Upper lobe of left lung (tissue), 6 donors: Measurements from ENCODE around the gene AFF3. TPM values are rescaled to one million over a fixed set of nuclear protein-coding genes. Genes with fewer than 3 reads are reported as not detected.

Experiments
- ATAC-seq, 2 donors: fragments of 200-7000 bp; cut with Tn5 transposase; one replicate each; pipeline ENCODE4 v1.9.1; 2022; ENCODE audit warnings: mild to moderate bottlenecking in 2 of 2, moderate library complexity in 2 of 2; ENCODE audit not compliant: low FRiP score in 2 of 2
- DNase-seq, 2 donors: peaks; one replicate each; pipeline ENCODE4 v3.0.0-alpha.2; 2019 to 2020
- H3K27ac ChIP-seq, 4 donors: fragments of 200-600 bp; sonication (generic); one replicate each; pipeline ENCODE4 v1.5.1; 2016 to 2019
- H3K27me3 ChIP-seq, 4 donors: fragments of 200-600 bp; sonication (generic); one replicate each; pipeline ENCODE4 v1.5.1; 2017 to 2019
- H3K36me3 ChIP-seq, 4 donors: fragments of 200-600 bp; sonication (generic); one replicate each; pipeline ENCODE4 v1.5.1; 2016 to 2019
- H3K4me1 ChIP-seq, 4 donors: fragments of 200-600 bp; sonication (generic); one replicate each; pipeline ENCODE4 v1.5.1; 2018 to 2019
- H3K4me3 ChIP-seq, 4 donors: fragments of 200-600 bp; sonication (generic); one replicate each; pipeline ENCODE4 v1.5.1; 2017 to 2019; ENCODE audit warnings: mild to moderate bottlenecking in 2 of 4, moderate library complexity in 1 of 4
- H3K9me3 ChIP-seq, 4 donors: fragments of 200-600 bp; sonication (generic); one replicate each; pipeline ENCODE4 v1.5.1; 2018 to 2019
- EP300 ChIP-seq, 4 donors: sonication (generic); formaldehyde crosslinking; IDR thresholded peaks; one replicate each; pipeline ENCODE4 v1.5.1; 2017; ENCODE audit warnings: antibody characterized with exemption in 4 of 4, control low read depth in 2 of 4
- POLR2A ChIP-seq, 4 donors: fragments of 450-650 bp; IDR thresholded peaks; one replicate each; pipeline ENCODE4 v1.5.1; 2016 to 2017; ENCODE audit warnings: antibody characterized with exemption in 4 of 4, mild to moderate bottlenecking in 2 of 4
- POLR2AphosphoS5 ChIP-seq, 2 donors: sonication (generic); formaldehyde crosslinking; IDR thresholded peaks; one replicate each; pipeline ENCODE4 v1.5.1; 2017; ENCODE audit warnings: antibody characterized with exemption in 2 of 2
- WGBS, 2 donors: methylation state at CpG; one replicate each; pipeline ENCODE4 v1.1.5; 2017 to 2018; 5-methylcytosine and 5-hydroxymethylcytosine counted together
- total RNA-seq, 6 donors: library from RNA; depleted of rRNA in 4 of 6; stranded (reverse); fragments of >200 nt in 4 of 6; gene quantifications; one replicate each; pipeline versions ENCODE4 v1.1.0 to v1.2.1, GENCODE V29; 2016 to 2021
- TF ChIP-seq, protein P1 (sequence below), 6 experiments: fragments of 450-650 bp in 4 of 6; fragments of 200-600 bp in 2 of 6; sonication (generic) in 2 of 6; IDR thresholded peaks; one replicate each; pipeline ENCODE4 v1.5.1; 2016 to 2019; ENCODE audit warnings: antibody characterized with exemption in 6 of 6
- donor health status: DM: no; HTN: no; CAD: no; lungs with moderate emphysema.
- donor health status: DM: no; HTN: yes; CAD: no; lungs with severe emphysema.

The AFF3 gene
- total RNA-seq, 6 donors from 2014 or later, result 21.0 to 195 (median 47.9) TPM

DNA sequence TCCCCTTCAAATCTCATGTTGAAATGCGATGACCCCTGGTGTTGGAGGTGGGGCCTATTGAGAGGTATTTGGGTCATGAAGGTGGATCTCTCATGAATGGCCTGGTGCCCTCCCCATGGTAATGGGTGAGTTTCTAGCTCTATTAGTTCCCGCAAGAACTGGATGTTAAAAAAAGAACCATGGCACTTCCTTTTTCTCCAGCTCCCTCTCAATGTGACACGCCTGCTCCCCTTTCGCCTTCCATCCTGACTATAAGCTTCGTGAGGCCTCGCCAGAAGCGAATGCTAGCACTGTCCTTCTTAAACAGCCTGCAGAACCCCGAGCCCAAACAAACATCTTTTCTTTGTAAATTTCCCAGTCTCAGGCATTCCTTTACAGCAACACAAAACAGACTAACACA, 349.4 kb downstream of the AFF3 start:
- Histone ChIP-seq H3K27ac (no peak overlapping the region), H3K4me1 (no peaks in the 10 kb centered on the region), H3K27me3 (no peaks in the 10 kb centered on the region), H3K4me3 (no peak overlapping the region), H3K9me3 (peaks cover 0 to 3% (median 0%) of the 10 kb centered on the region in 4 donors), H3K36me3 (no peaks in the 10 kb centered on the region)
- ATAC-seq (no peak), DNase-seq (no peak)
- no peak for TF ChIP-seq POLR2AphosphoS5 (IDR thresholded peaks at IDR 0.05)
- TF ChIP-seq EP300 (IDR thresholded peaks at IDR 0.05), result no peak
- TF ChIP-seq POLR2A (IDR thresholded peaks at IDR 0.05), result no peak
- TF ChIP-seq, protein P1, sequence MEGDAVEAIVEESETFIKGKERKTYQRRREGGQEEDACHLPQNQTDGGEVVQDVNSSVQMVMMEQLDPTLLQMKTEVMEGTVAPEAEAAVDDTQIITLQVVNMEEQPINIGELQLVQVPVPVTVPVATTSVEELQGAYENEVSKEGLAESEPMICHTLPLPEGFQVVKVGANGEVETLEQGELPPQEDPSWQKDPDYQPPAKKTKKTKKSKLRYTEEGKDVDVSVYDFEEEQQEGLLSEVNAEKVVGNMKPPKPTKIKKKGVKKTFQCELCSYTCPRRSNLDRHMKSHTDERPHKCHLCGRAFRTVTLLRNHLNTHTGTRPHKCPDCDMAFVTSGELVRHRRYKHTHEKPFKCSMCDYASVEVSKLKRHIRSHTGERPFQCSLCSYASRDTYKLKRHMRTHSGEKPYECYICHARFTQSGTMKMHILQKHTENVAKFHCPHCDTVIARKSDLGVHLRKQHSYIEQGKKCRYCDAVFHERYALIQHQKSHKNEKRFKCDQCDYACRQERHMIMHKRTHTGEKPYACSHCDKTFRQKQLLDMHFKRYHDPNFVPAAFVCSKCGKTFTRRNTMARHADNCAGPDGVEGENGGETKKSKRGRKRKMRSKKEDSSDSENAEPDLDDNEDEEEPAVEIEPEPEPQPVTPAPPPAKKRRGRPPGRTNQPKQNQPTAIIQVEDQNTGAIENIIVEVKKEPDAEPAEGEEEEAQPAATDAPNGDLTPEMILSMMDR (IDR thresholded peaks at IDR 0.05), result no peak
- WGBS, 2 donors, result 89 to 90% methylated on average over 8 of the region's 8 CpGs

GRCh38 chr2:99789849-99790248, 352.5 kb downstream of the AFF3 start:
- DNase-seq, result no peak
- Histone ChIP-seq H3K4me3 (no peak overlapping the region), H3K36me3 (no peaks in the 10 kb centered on the region), H3K9me3 (no peaks in the 10 kb centered on the region), H3K27me3 (no peaks in the 10 kb centered on the region), H3K27ac (no peak overlapping the region), H3K4me1 (peaks cover 0 to 5% (median 0%) of the 10 kb centered on the region in 4 donors)
- WGBS, 2 donors, result 50 to 73% methylated on average over 1 of the region's 1 CpG
- TF ChIP-seq EP300 (IDR thresholded peaks at IDR 0.05), result no peak
- TF ChIP-seq POLR2A (IDR thresholded peaks at IDR 0.05), result no peak
- TF ChIP-seq, protein P1 (IDR thresholded peaks at IDR 0.05), result no peak
- TF ChIP-seq POLR2AphosphoS5 (IDR thresholded peaks at IDR 0.05), result no peak
- ATAC-seq, result no peak

GRCh38 chr2:99787769-99788382, 354.5 kb downstream of the AFF3 start:
- 88 to 94% methylated on average over 5 of the region's 5 CpGs for WGBS, 2 donors
- DNase-seq, result no peak

GRCh38 chr2:99786636-99787390, 355.6 kb downstream of the AFF3 start:
- WGBS, 2 donors, result 88 to 90% methylated on average over 13 to 14 of the region's 14 CpGs
- DNase-seq, result no peak
- Histone ChIP-seq H3K9me3 (no peaks in the 10 kb centered on the region), H3K27me3 (no peaks in the 10 kb centered on the region), H3K4me1 (peaks cover 0 to 5% (median 0%) of the 10 kb centered on the region in 4 donors), H3K27ac (no peak overlapping the region), H3K4me3 (no peak overlapping the region), H3K36me3 (no peaks in the 10 kb centered on the region)
- no peak for ATAC-seq
- TF ChIP-seq EP300 (IDR thresholded peaks at IDR 0.05) (no peak), POLR2AphosphoS5 (IDR thresholded peaks at IDR 0.05) (no peak)

More at GRCh38 chr2:99787769-99788382, 354.5 kb downstream of the AFF3 start:
- Histone ChIP-seq H3K36me3 (no peaks in the 10 kb centered on the region), H3K4me3 (no peak overlapping the region), H3K27ac (no peak overlapping the region), H3K9me3 (no peaks in the 10 kb centered on the region), H3K27me3 (no peaks in the 10 kb centered on the region), H3K4me1 (peaks cover 0 to 5% (median 0%) of the 10 kb centered on the region in 4 donors)
- TF ChIP-seq POLR2A (IDR thresholded peaks at IDR 0.05) (no peak), POLR2AphosphoS5 (IDR thresholded peaks at IDR 0.05) (no peak), EP300 (IDR thresholded peaks at IDR 0.05) (no peak)
- TF ChIP-seq, protein P1 (IDR thresholded peaks at IDR 0.05), result no peak
- ATAC-seq, result no peak

- no peaks in the 10 kb centered on the region for H3K36me3 ChIP-seq
- H3K9me3 ChIP-seq, result no peaks in the 10 kb centered on the region
- no peak for TF ChIP-seq POLR2A (IDR thresholded peaks at IDR 0.05)
- TF ChIP-seq, protein P1 (IDR thresholded peaks at IDR 0.05), result no peak
- H3K4me3 ChIP-seq, result no peak overlapping the region
- peaks cover 0 to 5% (median 0%) of the 10 kb centered on the region in 4 donors for H3K4me1 ChIP-seq
- no peak overlapping the region for H3K27ac ChIP-seq
- DNase-seq, result no peak
- H3K27me3 ChIP-seq, result no peaks in the 10 kb centered on the region
- WGBS, 2 donors, result 85 to 90% methylated on average over 8 of the region's 8 CpGs
- ATAC-seq, result no peak
These were observed 357.4 kb downstream of the AFF3 start for GRCh38 chr2:99784946-99785345.
